DND-41 (cell line): ENCODE measurements around the gene NFASC.

ENCODE experiments used
- CTCF ChIP-seq: IDR thresholded peaks from 2 replicates; pipeline ENCODE4 v1.5.1; 2012; ENCODE audit warnings: borderline replicate concordance, low read length, moderate library complexity, mild to moderate bottlenecking; ENCODE audit not compliant: poor library complexity, severe bottlenecking; ENCODE audit errors: extremely low read depth
- EZH2 ChIP-seq: IDR thresholded peaks from 3 replicates; pipeline ENCODE4 v1.6.1; 2012; ENCODE audit warnings: borderline replicate concordance, low read depth, mild to moderate bottlenecking, moderate library complexity, low read length, inconsistent platforms; ENCODE audit not compliant: severe bottlenecking

- no peak for TF ChIP-seq CTCF
- no peak for TF ChIP-seq EZH2
Observed at GRCh38 chr1:204997591-204998355, 127.1 kb downstream of the NFASC start.
